Measurements from ENCODE around the gene MYO15B.

MYO15B gene

GRCh38 chr17:75558666-75559530 is 28.7 kb upstream of the MYO15B start:
- no peak for DNase-seq

- no peak for DNase-seq
Measured at GRCh38 chr17:75559958-75560533, 27.6 kb upstream of the MYO15B start.

DNA sequence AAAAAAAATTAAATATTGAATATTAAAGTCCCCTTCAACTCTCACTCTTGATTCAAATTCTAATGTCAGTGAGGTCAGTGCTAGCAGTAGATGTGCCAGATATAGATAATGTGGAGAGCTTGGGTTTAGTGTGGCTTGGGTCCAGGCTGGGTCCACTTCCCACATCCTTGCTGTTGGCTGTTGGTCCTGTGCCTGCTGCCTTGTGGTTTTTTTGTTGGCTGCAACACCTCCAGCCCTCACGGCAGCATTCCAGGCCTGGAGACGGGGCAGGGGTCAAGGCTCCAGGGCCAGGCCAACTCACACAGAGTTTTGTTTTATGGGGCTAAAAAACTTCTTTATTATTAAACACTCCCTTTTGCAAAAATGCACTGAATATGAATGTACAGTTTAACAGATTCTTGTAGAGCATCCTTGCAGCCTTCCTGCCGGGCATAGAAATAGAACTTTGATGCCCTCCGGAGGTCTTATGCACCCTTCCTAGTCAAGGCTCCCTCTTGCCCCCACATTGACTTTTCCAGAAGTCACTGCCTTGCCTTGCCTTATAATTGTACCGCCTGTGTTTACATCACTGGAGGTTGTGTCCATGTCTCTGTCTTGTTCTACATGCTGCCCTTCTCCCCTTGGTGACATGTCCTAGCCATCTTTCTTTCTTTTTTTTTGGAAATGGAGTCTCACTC is 25.5 kb upstream of the MYO15B start:
- no peak for DNase-seq

DNA sequence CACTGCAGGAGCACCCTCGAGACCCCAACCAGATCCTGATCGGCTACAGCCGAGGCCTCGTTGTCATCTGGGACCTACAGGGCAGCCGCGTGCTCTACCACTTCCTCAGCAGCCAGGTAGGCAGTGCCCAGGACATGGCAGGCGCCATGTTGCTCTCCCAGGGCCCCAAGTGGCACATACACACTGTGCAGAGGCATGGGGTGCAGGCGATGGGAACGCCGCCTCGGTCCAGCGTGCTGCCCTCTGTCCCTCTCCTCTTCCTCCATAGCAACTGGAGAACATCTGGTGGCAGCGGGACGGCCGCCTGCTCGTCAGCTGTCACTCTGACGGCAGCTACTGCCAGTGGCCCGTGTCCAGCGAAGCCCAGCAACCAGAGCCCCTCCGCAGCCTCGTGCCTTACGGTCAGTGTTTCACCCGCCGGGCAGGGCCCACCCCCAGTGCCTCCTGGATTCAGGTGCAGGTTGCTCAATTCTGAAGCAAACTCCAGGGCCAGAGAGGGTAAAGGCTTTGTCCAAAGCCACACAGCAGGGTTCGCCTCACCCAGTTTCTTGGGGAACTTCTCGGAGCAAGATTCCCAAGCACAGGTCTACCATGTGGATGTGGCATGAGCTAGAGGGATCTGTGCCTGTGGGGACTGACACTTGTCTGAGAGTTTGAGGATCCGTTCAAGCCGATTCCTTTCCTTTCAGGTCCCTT is 24.4 kb upstream of the MYO15B start:
- DNase-seq, result no peak

DNA sequence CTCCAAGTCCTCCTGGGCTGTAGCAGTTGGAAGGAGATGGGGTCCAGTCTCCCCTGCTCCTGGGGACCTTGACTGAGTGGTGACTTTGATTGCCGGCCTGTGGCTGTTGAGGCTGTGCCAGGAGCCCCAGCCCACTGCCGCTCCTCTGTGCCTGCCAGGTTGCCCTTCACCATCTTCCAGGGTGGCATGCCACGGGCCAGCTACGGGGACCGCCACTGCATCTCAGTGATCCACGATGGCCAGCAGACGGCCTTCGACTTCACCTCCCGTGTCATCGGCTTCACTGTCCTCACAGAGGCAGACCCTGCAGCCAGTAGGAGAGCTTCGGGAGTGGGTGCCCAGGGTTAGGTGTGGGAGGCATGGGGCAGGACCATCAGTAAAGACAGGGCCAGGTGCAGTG is 23.4 kb upstream of the MYO15B start:
- no peak for DNase-seq

DNA sequence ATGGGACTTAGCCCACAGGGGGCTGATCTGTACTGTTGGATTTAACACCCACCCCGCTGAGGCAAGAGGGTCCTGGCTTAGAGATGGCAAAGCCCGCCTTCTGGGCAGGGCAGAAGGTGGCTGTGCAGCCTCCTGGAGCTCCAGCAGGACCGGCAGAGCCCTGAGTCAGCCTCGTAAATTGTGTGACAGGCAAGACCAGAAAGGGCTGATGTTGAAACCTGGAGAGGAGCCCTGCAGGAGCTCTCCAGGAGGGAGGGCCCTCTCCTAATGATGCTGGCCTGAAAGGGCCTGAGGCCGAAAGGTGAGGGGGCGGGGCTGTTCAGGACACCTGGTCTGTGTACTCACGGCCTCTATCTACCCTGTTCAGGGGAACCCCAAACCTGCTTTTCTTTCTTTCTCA is 22.5 kb upstream of the MYO15B start:
- DNase-seq, result no peak

DNA sequence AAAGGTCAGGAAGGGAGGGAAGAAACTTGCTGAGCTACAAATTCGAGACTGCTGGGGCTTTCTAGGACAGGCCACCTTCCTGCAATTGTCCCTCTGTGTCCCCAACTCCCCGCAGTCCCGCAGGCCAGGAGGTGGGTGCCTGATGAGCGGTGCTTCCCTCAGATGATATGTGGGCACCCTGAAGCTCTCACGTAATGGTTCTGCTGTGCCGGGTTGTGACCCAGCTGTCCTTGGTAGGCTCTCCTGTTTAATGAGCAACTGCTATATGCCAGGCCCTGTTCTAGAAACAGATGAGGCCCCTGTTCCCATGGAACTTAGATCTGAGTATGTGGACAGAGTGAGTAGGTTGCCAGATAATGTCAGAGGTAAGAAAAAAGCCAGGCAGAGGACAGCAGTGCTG is 22.0 kb upstream of the MYO15B start:
- DNase-seq, result no peak

GRCh38 chr17:75566416-75566815 is 21.2 kb upstream of the MYO15B start:
- no peak for DNase-seq

DNA sequence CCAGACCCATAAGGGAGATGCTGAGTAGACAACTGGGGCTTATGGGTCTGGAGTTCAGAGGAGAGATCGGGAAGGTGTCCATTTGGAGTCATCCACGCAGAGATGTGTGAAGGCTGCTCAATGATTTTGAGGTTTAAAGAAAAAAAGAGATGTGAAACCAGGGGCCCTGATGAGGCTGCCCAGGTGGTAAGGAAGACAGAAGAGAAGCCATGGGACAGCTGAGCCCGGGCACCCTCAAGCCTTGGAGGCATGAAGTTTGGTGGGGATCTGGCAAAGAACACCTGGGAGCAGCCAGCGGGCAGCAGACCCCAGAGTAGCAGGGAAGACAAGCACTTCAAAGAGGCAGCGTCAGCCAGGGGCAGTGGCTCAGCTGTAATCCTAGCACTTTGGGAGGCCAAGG is 20.8 kb upstream of the MYO15B start:
- no peak for DNase-seq

DNA sequence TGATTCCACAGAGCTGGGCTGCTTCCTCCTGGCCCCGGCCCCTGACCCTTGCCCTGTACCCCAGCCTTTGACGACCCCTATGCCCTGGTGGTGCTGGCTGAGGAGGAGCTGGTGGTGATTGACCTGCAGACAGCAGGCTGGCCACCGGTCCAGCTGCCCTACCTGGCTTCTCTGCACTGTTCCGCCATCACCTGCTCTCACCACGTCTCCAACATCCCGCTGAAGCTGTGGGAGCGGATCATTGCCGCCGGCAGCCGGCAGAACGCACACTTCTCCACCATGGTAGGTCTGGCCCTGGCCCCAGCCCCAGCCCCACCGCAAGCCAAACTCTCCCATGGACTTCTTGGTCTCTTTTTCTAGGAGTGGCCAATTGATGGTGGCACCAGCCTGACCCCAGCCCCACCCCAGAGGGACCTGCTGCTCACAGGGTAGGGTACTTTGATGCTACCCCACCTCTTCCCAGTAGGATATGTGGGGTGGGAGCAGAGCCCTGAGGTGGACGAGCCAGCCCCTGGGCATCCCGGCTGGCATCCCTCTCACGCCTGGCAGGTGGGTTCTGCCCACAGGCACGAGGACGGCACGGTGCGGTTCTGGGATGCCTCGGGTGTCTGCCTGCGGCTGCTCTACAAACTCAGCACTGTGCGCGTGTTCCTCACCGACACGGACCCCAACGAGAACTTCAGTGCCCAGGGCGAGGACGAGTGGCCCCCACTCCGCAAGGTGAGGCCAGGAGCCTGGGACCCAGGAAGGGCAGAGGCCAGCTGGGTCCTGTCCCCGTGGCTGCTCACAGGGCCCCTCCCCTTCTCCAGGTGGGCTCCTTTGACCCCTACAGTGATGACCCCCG is 19.0 kb upstream of the MYO15B start:
- no peak for DNase-seq

DNA sequence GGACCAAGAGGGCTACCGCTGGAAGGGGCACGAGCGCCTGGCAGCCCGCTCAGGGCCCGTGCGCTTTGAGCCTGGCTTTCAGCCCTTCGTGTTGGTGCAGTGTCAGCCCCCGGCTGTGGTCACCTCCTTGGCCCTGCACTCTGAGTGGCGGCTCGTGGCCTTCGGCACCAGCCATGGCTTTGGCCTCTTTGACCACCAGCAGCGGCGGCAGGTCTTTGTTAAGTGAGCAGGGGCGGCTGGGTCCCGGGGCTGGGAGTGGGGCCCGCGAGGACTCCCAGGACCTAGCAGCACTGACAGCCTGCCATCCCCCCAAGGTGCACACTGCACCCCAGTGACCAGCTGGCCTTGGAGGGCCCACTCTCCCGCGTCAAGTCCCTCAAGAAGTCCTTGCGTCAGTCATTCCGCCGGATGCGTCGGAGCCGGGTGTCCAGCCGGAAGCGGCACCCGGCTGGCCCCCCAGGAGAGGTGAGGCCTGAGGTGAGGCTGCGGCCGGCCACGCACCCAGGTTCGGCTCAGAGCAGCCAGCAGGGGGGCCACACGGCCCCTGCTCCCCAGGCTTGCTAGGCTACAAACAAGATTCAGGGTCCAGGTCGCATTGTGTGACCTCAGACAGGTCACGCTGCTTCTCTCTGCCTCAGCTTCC is 17.4 kb upstream of the MYO15B start:
- no peak for DNase-seq

- no peak for DNase-seq
Measured at GRCh38 chr17:75570772-75571171, 16.8 kb upstream of the MYO15B start.

- DNase-seq, result peak; percentile 29
Measured at GRCh38 chr17:75571197-75571884, 16.3 kb upstream of the MYO15B start.

- no peak for DNase-seq
Measured at GRCh38 chr17:75571885-75572215, 15.8 kb upstream of the MYO15B start.

DNA sequence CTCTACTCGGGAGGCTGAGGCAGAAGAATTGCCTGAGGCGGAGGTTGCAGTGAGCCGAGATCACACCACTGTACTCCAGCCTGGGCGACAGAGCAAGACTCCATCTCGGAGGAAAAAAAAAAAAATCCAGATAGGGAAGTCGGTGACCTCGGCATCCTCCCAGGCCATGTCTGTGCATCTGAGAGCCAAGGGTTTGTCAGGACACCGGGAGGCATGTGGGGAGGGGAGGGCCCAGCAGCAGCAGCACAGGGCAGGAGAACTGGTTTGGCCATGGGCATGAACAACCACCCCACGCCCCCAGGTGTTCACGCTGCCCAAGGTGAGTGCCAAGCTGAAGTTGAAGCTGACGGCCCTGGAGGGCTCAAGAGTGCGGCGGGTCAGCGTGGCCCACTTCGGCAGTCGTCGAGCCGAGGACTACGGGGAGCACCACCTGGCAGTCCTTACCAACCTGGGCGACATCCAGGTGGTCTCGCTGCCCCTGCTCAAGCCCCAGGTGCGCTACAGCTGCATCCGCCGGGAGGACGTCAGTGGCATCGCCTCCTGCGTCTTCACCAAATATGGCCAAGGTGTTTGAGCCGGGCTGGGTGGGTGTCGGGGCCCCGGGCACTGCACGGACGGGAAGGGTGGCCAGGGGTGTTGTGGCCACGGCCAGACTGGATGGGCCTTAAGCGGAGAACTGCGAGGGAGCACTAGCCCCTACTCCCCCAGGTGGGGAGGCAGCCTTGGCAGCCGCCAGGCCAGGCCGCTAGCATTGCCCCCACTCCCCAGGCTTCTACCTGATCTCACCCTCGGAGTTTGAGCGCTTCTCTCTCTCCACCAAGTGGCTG is 14.7 kb upstream of the MYO15B start:
- DNase-seq, result no peak

DNA sequence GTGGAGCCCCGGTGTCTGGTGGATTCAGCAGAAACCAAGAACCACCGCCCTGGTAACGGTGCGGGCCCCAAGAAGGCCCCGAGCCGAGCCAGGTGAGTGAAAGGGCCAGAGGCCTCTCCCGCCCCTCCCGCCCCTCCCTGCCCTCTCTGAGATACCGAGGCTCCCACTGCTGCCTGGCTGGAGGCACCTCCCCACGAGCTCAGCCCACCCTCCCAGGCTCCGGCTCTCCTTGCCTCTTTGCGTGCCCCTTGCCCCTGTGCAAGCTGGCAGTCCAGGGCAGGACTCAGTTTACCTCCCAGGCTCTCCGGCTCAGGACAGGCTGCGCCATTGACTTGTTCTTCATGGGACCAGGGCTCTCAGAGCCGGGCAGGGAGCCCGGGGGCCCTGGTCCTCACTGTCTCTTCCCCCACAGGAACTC is 14.1 kb upstream of the MYO15B start:
- DNase-seq, result no peak

GRCh38 chr17:75573994-75574393 is 13.6 kb upstream of the MYO15B start:
- DNase-seq, result no peak

DNA sequence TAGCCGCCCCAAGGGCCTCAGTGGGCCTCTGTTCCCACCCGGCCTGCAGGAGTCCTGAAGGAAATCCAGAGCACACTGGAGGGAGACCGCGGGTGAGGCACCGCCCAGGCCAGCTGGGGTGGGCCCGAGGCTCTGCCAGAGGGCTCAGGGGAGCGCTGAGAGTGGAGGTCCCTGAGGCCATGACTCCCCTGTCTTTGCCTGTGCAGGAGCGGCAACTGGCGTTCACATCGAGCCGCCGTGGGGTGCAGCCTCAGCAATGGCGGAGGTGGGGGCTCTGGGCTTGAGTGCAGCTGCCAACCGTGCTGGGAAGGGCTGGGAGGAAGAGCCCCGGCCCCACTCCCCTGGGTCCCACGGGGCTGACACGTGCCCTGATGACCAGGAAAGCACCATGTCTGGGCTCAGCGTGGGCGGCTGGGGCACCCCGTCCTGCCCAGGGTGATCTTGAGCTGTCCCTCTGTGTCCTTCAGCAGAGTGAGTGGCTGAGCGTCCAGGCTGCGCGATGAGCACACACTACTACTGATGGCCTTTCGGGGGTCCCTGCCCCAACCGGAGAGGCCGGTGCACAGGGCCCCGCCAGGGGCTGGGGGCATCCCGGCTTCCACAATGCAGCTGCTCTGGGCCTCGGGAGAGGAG is 13.1 kb upstream of the MYO15B start:
- DNase-seq, result no peak

DNA sequence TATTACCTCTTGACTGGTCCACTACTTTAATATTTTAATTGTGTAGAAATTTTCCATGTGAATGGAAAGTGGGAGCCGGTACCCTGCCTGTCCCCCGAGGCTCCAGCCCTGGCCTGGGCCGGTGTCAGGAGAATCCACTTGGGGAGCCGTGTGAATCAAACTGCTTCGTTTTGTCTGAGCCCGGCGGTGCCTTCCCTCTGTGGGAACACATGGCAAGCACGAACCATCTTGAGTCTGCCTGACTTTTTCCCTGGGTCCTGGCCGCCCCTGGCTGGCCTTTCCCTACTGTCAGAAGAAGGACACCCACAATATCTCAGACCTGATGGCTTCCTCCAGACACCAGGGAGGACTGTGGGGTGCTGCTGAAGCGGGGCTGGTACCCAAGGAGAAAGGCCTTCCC is 12.4 kb upstream of the MYO15B start:
- no peak for DNase-seq

DNA sequence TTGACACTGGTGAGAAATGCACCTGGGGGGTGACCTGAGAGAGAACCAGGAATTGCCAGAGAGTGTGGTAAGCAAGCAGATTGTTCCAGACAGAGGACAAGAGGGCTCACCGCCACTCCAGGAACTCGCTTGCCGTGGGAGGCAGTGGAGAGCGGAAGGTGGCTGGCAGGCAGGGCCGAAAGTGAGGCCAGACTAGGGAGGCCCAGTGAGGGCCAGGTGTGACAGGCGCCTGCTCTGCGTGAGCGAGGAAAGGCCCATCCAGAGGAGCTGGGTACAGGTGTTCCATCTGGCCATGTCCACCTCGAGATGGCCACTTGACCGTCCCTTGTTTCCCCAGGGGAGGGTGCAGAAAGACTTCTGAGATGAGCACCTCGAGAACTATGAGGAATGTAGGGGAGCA is 11.9 kb upstream of the MYO15B start:
- DNase-seq, result no peak

All from fibroblast of skin of back (primary cell).